Suprapubic skin (tissue), 4 donors: ENCODE measurements around the gene OSBPL6. TPM values are rescaled to one million over a fixed set of nuclear protein-coding genes. Genes with fewer than 3 reads are reported as not detected.

Source experiments
- DNase-seq, 2 donors: peaks; one replicate each; pipeline ENCODE4 v3.0.0-alpha.2; 2019; ENCODE audit warnings: low spot score in 2 of 2
- H3K27ac ChIP-seq: fragments of 200-600 bp; sonication (generic); one replicate; pipeline ENCODE4 v1.5.1; 2019
- H3K27me3 ChIP-seq: fragments of 200-600 bp; sonication (generic); one replicate; pipeline ENCODE4 v1.5.1; 2019
- H3K36me3 ChIP-seq: fragments of 200-600 bp; sonication (generic); one replicate; pipeline ENCODE4 v1.5.1; 2019
- H3K4me1 ChIP-seq: fragments of 200-600 bp; sonication (generic); one replicate; pipeline ENCODE4 v1.5.1; 2019
- H3K4me3 ChIP-seq: fragments of 200-600 bp; sonication (generic); one replicate; pipeline ENCODE4 v1.5.1; 2019; ENCODE audit warnings: mild to moderate bottlenecking
- H3K9me3 ChIP-seq: fragments of 200-600 bp; sonication (generic); one replicate; pipeline ENCODE4 v1.5.1; 2019
- CTCF ChIP-seq, 2 donors: fragments of 200-600 bp in 1 of 2; fragments of 450-650 bp in 1 of 2; sonication (generic) in 1 of 2; IDR thresholded peaks; one replicate each; pipeline ENCODE4 v1.5.1; 2016 to 2019; ENCODE audit warnings: antibody characterized with exemption in 2 of 2, mild to moderate bottlenecking in 1 of 2, moderate library complexity in 1 of 2
- EP300 ChIP-seq: sonication (generic); formaldehyde crosslinking; IDR thresholded peaks from one replicate; pipeline ENCODE4 v1.6.1; 2017; ENCODE audit warnings: antibody characterized with exemption
- POLR2A ChIP-seq, 2 donors: fragments of 450-650 bp; IDR thresholded peaks; one replicate each; pipeline ENCODE4 v1.6.1; 2017; ENCODE audit warnings: antibody characterized with exemption in 2 of 2, mild to moderate bottlenecking in 2 of 2, moderate library complexity in 2 of 2
- POLR2AphosphoS5 ChIP-seq, 3 donors: sonication (generic); formaldehyde crosslinking; IDR thresholded peaks; one replicate each; pipeline ENCODE4 v1.6.1; 2017; ENCODE audit warnings: antibody characterized with exemption in 3 of 3
- WGBS: methylation state at CpG from one replicate; pipeline ENCODE4 v1.1.5; 2018; 5-methylcytosine and 5-hydroxymethylcytosine counted together
- total RNA-seq, 4 donors: library from RNA; depleted of rRNA; stranded (reverse); fragments of >200 nt; gene quantifications; one replicate each; pipeline ENCODE4 v1.1.0, GENCODE V29; 2016

The OSBPL6 gene
- total RNA-seq, 4 donors from 2014 or later: 19.5 to 30.9 (median 23.9) TPM

DNA sequence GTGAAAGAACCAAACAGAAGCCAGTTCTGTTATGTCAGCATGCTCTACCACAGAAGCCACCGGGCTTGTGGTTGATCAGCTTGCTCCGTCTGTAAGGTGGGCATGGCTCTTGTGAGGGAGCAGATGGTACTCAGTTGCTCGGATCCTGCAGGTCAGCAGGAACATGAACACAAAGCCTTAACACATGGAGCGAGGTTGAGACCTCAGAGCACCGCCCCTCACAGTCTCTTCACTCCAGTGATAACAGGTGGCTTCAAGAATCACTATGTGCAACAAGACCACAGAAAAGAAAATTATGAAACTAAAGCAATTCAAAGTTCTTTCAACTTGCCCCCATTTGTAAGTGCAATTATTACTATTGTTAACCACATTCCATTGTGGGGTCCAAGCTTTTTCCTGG lies 72.1 kb downstream of the OSBPL6 start:
- no peaks in the 10 kb centered on the region for H3K9me3 ChIP-seq
- no peak overlapping the region for H3K4me3 ChIP-seq
- H3K4me1 ChIP-seq: peaks cover 4% of the 10 kb centered on the region
- WGBS: 96% methylated on average over 5 of the region's 5 CpGs
- DNase-seq: no peak
- TF ChIP-seq POLR2AphosphoS5 (IDR thresholded peaks at IDR 0.05) (no peak), EP300 (no peak), POLR2A (IDR thresholded peaks at IDR 0.05) (no peak), CTCF (IDR thresholded peaks at IDR 0.05) (no peak)
- H3K36me3 ChIP-seq: no peaks in the 10 kb centered on the region
- H3K27ac ChIP-seq: no peak overlapping the region
- no peaks in the 10 kb centered on the region for H3K27me3 ChIP-seq

DNA sequence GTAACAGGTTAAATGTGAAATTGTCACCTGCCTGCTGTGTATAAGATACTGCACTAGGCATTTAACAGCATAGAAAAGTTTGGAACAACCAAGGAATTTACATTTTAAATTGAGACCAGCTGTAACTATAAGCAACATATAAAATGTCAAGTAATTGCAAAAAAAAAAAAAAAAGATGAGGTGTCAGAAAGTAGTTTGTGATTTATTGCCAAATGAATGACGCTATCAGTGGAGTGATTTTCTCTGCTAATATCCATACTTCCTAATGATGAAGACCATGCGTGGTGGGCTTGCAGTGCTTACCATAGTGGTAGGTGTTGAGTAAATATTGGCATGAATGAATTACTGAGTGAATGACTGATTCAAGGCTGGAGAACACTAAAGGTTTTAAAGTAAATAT lies 73.3 kb downstream of the OSBPL6 start:
- 87% methylated on average over 2 of the region's 2 CpGs for WGBS
- TF ChIP-seq POLR2AphosphoS5 (IDR thresholded peaks at IDR 0.05): no peak
- TF ChIP-seq EP300: no peak
- no peak for TF ChIP-seq POLR2A (IDR thresholded peaks at IDR 0.05)
- TF ChIP-seq CTCF (IDR thresholded peaks at IDR 0.05): no peak
- no peak overlapping the region for H3K4me3 ChIP-seq
- no peaks in the 10 kb centered on the region for H3K36me3 ChIP-seq
- no peaks in the 10 kb centered on the region for H3K9me3 ChIP-seq
- H3K4me1 ChIP-seq: peaks cover 16% of the 10 kb centered on the region
- DNase-seq: no peak
- no peak overlapping the region for H3K27ac ChIP-seq
- H3K27me3 ChIP-seq: no peaks in the 10 kb centered on the region

- Histone ChIP-seq H3K27ac (no peak overlapping the region), H3K36me3 (no peaks in the 10 kb centered on the region), H3K9me3 (no peaks in the 10 kb centered on the region), H3K4me1 (peaks cover 21% of the 10 kb centered on the region), H3K27me3 (no peaks in the 10 kb centered on the region), H3K4me3 (no peak overlapping the region)
- DNase-seq: no peak
- TF ChIP-seq POLR2AphosphoS5 (IDR thresholded peaks at IDR 0.05) (no peak), POLR2A (IDR thresholded peaks at IDR 0.05) (no peak), CTCF (IDR thresholded peaks at IDR 0.05) (no peak), EP300 (no peak)
Measured at GRCh38 chr2:178268435-178268834, 74.1 kb downstream of the OSBPL6 start.

- no peak for DNase-seq
- 92% methylated on average over 5 of the region's 5 CpGs for WGBS
- no peak overlapping the region for H3K27ac ChIP-seq
Measured at GRCh38 chr2:178269438-178270224, 75.3 kb downstream of the OSBPL6 start.

More at GRCh38 chr2:178269438-178270224, 75.3 kb downstream of the OSBPL6 start:
- Histone ChIP-seq H3K27me3 (no peaks in the 10 kb centered on the region), H3K4me1 (peaks cover 24% of the 10 kb centered on the region), H3K4me3 (no peak overlapping the region), H3K36me3 (no peaks in the 10 kb centered on the region), H3K9me3 (no peaks in the 10 kb centered on the region)
- no peak for TF ChIP-seq EP300
- no peak for TF ChIP-seq CTCF (IDR thresholded peaks at IDR 0.05)
- no peak for TF ChIP-seq POLR2AphosphoS5 (IDR thresholded peaks at IDR 0.05)
- no peak for TF ChIP-seq POLR2A (IDR thresholded peaks at IDR 0.05)
